ENCODE measurements around the gene PRRC2C.

- TF ChIP-seq RCOR1 (IDR thresholded peaks at IDR 0.05; ENCODE audit: low read depth, low read length): no peak
- no peak for TF ChIP-seq POLR2A (IDR thresholded peaks at IDR 0.05; ENCODE audit: low read length)
- no peak for TF ChIP-seq MYC (IDR thresholded peaks at IDR 0.05; ENCODE audit: borderline replicate concordance, low read length)
- TF ChIP-seq, protein P1, sequence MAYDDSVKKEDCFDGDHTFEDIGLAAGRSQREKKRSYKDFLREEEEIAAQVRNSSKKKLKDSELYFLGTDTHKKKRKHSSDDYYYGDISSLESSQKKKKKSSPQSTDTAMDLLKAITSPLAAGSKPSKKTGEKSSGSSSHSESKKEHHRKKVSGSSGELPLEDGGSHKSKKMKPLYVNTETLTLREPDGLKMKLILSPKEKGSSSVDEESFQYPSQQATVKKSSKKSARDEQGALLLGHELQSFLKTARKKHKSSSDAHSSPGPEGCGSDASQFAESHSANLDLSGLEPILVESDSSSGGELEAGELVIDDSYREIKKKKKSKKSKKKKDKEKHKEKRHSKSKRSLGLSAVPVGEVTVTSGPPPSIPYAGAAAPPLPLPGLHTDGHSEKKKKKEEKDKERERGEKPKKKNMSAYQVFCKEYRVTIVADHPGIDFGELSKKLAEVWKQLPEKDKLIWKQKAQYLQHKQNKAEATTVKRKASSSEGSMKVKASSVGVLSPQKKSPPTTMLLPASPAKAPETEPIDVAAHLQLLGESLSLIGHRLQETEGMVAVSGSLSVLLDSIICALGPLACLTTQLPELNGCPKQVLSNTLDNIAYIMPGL (CRISPR knock-in tag; IDR thresholded peaks at IDR 0.05; ENCODE audit: borderline replicate concordance): no peak
Observed at GRCh38 chr1:171455967-171456366, 29.4 kb upstream of the PRRC2C start.

Measured in A549 (cell line).